CD14-positive monocyte (primary cell): ENCODE results near the gene CARD6. TPM values are rescaled to one million over a fixed set of nuclear protein-coding genes. Genes with fewer than 3 reads are reported as not detected.

Experiments used
- DNase-seq, 3 donors: peaks; one replicate each; pipeline ENCODE4 v3.0.0-alpha.2; 2011 to 2022
- H2AFZ ChIP-seq: 2 replicates; pipeline ENCODE4 v1.6.0; 2012; ENCODE audit warnings: mild to moderate bottlenecking, low read depth, low read length, inconsistent platforms; ENCODE audit not compliant: insufficient read depth, poor library complexity, severe bottlenecking
- H3K27ac ChIP-seq, 2 donors: 1 replicate in 1 of 2; 2 replicates in 1 of 2; pipeline ENCODE4 v1.5.1; 2012 to 2013; ENCODE audit warnings: low read length in 2 of 2, control low read depth in 1 of 2, inconsistent platforms in 1 of 2, low read depth in 1 of 2, mild to moderate bottlenecking in 1 of 2
- H3K27me3 ChIP-seq, 2 donors: one replicate each; pipeline versions ENCODE4 v1.6.0 to v1.6.1; 2011 to 2013; ENCODE audit warnings: low read length in 2 of 2; ENCODE audit not compliant: control insufficient read depth in 2 of 2, insufficient read depth in 2 of 2
- H3K36me3 ChIP-seq, 2 donors: replicated peaks in 1 of 2; 1 replicate in 1 of 2; 2 replicates in 1 of 2; pipeline versions ENCODE4 v1.5.1 to v1.6.1; 2012 to 2013; ENCODE audit warnings: low read length in 2 of 2, control low read depth in 1 of 2, inconsistent platforms in 1 of 2, mild to moderate bottlenecking in 1 of 2; ENCODE audit not compliant: insufficient read depth in 2 of 2, control insufficient read depth in 1 of 2
- H3K4me1 ChIP-seq, 2 donors: 1 replicate in 1 of 2; 2 replicates in 1 of 2; pipeline versions ENCODE4 v1.5.1 to v1.6.1; 2012 to 2013; ENCODE audit warnings: low read length in 2 of 2, control low read depth in 1 of 2, inconsistent platforms in 1 of 2, mild to moderate bottlenecking in 1 of 2, moderate library complexity in 1 of 2; ENCODE audit not compliant: insufficient read depth in 2 of 2, control insufficient read depth in 1 of 2
- H3K4me2 ChIP-seq: replicated peaks from 2 replicates; pipeline ENCODE3; 2012; ENCODE audit warnings: low read length, moderate library complexity, mild to moderate bottlenecking; ENCODE audit not compliant: poor library complexity, severe bottlenecking; ENCODE audit errors: extremely low read depth
- H3K4me3 ChIP-seq, 3 experiments: fragments of 200-600 bp in 1 of 3; sonication (generic) in 1 of 3; replicated peaks in 1 of 3; 1 replicate in 2 of 3; 2 replicates in 1 of 3; pipeline ENCODE4 v1.5.1; 2011 to 2013; ENCODE audit warnings: low read length in 3 of 3, mild to moderate bottlenecking in 3 of 3, control low read depth in 2 of 3, low read depth in 2 of 3, inconsistent platforms in 1 of 3, moderate library complexity in 1 of 3
- H3K79me2 ChIP-seq: 2 replicates; pipeline ENCODE4 v1.6.0; 2012; ENCODE audit warnings: mild to moderate bottlenecking, control low read depth, inconsistent platforms, low read length, moderate library complexity; ENCODE audit not compliant: insufficient read depth
- H3K9ac ChIP-seq: 2 replicates; pipeline ENCODE4 v1.6.0; 2017; ENCODE audit warnings: low read length, mild to moderate bottlenecking; ENCODE audit not compliant: insufficient read depth, poor library complexity, severe bottlenecking
- H3K9me3 ChIP-seq, 2 donors: replicated peaks in 1 of 2; 1 replicate in 1 of 2; 2 replicates in 1 of 2; pipeline versions ENCODE4 v1.5.1 to v1.6.1; 2012 to 2013; ENCODE audit warnings: low read length in 2 of 2, control low read depth in 1 of 2; ENCODE audit not compliant: control insufficient read depth in 1 of 2, insufficient read depth in 1 of 2
- H4K20me1 ChIP-seq: 2 replicates; pipeline ENCODE4 v1.6.0; 2012; ENCODE audit warnings: mild to moderate bottlenecking, low read length, control low read depth, moderate library complexity; ENCODE audit not compliant: insufficient read depth
- H3K27ac Mint-ChIP-seq, 7 donors: one replicate each; pipeline ENCODE4 v1.8.0; 2020; ENCODE audit warnings: mild to moderate bottlenecking in 7 of 7, mixed read lengths in 7 of 7, moderate library complexity in 6 of 7, inconsistent platforms in 2 of 7
- H3K27me3 Mint-ChIP-seq, 3 donors: one replicate each; pipeline ENCODE4 v1.8.0; 2021 to 2022; ENCODE audit warnings: low read depth in 3 of 3, mild to moderate bottlenecking in 3 of 3, mixed read lengths in 3 of 3, moderate library complexity in 3 of 3, inconsistent platforms in 1 of 3
- H3K36me3 Mint-ChIP-seq, 2 donors: one replicate each; pipeline ENCODE4 v1.8.0; 2020; ENCODE audit warnings: mixed read lengths in 2 of 2, inconsistent platforms in 1 of 2, mild to moderate bottlenecking in 1 of 2
- H3K4me1 Mint-ChIP-seq: one replicate; pipeline ENCODE4 v1.8.0; 2020; ENCODE audit warnings: mild to moderate bottlenecking, mixed read lengths
- H3K4me3 Mint-ChIP-seq, 2 donors: one replicate each; pipeline ENCODE4 v1.8.0; 2020; ENCODE audit warnings: mild to moderate bottlenecking in 2 of 2, mixed read lengths in 2 of 2, moderate library complexity in 1 of 2
- H3K9me3 Mint-ChIP-seq, 7 donors: one replicate each; pipeline ENCODE4 v1.8.0; 2020 to 2022; ENCODE audit warnings: mixed read lengths in 7 of 7, mild to moderate bottlenecking in 6 of 7, moderate library complexity in 6 of 7, inconsistent platforms in 2 of 7
- CTCF ChIP-seq: fragments of 200-600 bp; IDR thresholded peaks from one replicate; pipeline ENCODE4 v1.8.0; 2022; ENCODE audit warnings: antibody characterized with exemption, mild to moderate bottlenecking
- WGBS: methylation state at CpG from one replicate; pipeline ENCODE4 v1.1.5; 2013; ENCODE audit warnings: missing lambda C conversion rate; ENCODE audit not compliant: insufficient coverage; 5-methylcytosine and 5-hydroxymethylcytosine counted together
- intact Hi-C, 2 donors: fragments of 100-400 bp; cut with micrococcal nuclease; formaldehyde crosslinking; loops; one replicate each; pipeline versions ENCODE4 v1.15.0 to v1.15.1; 2023
- polyA plus RNA-seq, 3 donors: library from polyadenylated mRNA; depleted of rRNA in 1 of 3; unstranded in 2 of 3; stranded (reverse) in 1 of 3; fragments of 300-500 nt in 2 of 3; fragments of >200 nt in 1 of 3; fragmentation: Illumina TruSeq in 2 of 3; gene quantifications; 1 replicate in 2 of 3; 2 replicates in 1 of 3; pipeline ENCODE4 v1.2.3, GENCODE V29; 2012 to 2021

The CARD6 gene
- polyA plus RNA-seq, 3 donors = 5.8 to 15.6 (median 10.6) TPM

GRCh38 chr5:40877371-40877988, 36.3 kb downstream of the CARD6 start:
- no peaks in the 10 kb centered on the region for H3K27me3 ChIP-seq
- H3K9me3 Mint-ChIP-seq = peaks cover 3 to 16% (median 7%) of the 10 kb centered on the region in 7 donors
- H3K79me2 ChIP-seq = no peaks in the 10 kb centered on the region
- H3K9ac ChIP-seq = no peak overlapping the region
- peaks cover 3 to 6% of the 10 kb centered on the region in 2 donors for H3K9me3 ChIP-seq
- intact Hi-C loops = loop anchor here in 1 of 2 donors (10.0 kb wide), 1 partner anchor 1163 kb away; no protein-coding TSS in a partner anchor
- H3K4me3 ChIP-seq = no peak overlapping the region
- 97% methylated on average over 4 of the region's 6 CpGs for WGBS
- H3K4me2 ChIP-seq = no peak overlapping the region
- H3K36me3 Mint-ChIP-seq = no peaks in the 10 kb centered on the region
- peaks cover 9% of the 10 kb centered on the region for H3K4me1 Mint-ChIP-seq
- H3K27ac Mint-ChIP-seq = no peak overlapping the region
- no peak overlapping the region for H2AFZ ChIP-seq
- no peak for DNase-seq
- H3K4me1 ChIP-seq = no peaks in the 10 kb centered on the region
- no peak for TF ChIP-seq CTCF
- no peaks in the 10 kb centered on the region for H4K20me1 ChIP-seq
- H3K36me3 ChIP-seq = no peaks in the 10 kb centered on the region
- H3K27me3 Mint-ChIP-seq = peaks cover 0 to 5% (median 0%) of the 10 kb centered on the region in 3 donors
- H3K27ac ChIP-seq = no peak overlapping the region
- no peak overlapping the region for H3K4me3 Mint-ChIP-seq

GRCh38 chr5:40879163-40879942, 38.2 kb downstream of the CARD6 start:
- H3K27me3 ChIP-seq = no peaks in the 10 kb centered on the region
- H3K4me3 Mint-ChIP-seq = no peak overlapping the region
- H3K9me3 ChIP-seq = peaks cover 3 to 6% of the 10 kb centered on the region in 2 donors
- H3K4me1 Mint-ChIP-seq = peaks cover 3% of the 10 kb centered on the region
- no peak overlapping the region for H3K9ac ChIP-seq
- no peaks in the 10 kb centered on the region for H3K4me1 ChIP-seq
- no peaks in the 10 kb centered on the region for H3K79me2 ChIP-seq
- DNase-seq = peak in 1 of 3 donors; percentile 38
- intact Hi-C loops = loop anchor here in 1 of 2 donors (10.0 kb wide), 1 partner anchor 1165 kb away; no protein-coding TSS in a partner anchor
- H3K27me3 Mint-ChIP-seq = peaks cover 0 to 3% (median 0%) of the 10 kb centered on the region in 3 donors
- H4K20me1 ChIP-seq = no peaks in the 10 kb centered on the region
- H3K4me2 ChIP-seq = peak overlapping the region; percentile 4
- H3K36me3 ChIP-seq = no peaks in the 10 kb centered on the region
- H2AFZ ChIP-seq = no peak overlapping the region
- 40% methylated on average over 1 of the region's 10 CpGs for WGBS
- H3K27ac Mint-ChIP-seq = no peak overlapping the region
- H3K4me3 ChIP-seq = no peak overlapping the region
- TF ChIP-seq CTCF = peak; percentile 77
- peaks cover 3 to 16% (median 7%) of the 10 kb centered on the region in 7 donors for H3K9me3 Mint-ChIP-seq
- no peaks in the 10 kb centered on the region for H3K36me3 Mint-ChIP-seq
- H3K27ac ChIP-seq = no peak overlapping the region
